Ectodermal cell (in vitro differentiated cells): ENCODE data around the gene NEURL1B. TPM values are rescaled to one million over a fixed set of nuclear protein-coding genes. Genes with fewer than 3 reads are reported as not detected.

Source experiments
- H3K27ac ChIP-seq: 2 replicates; pipeline ENCODE4 v1.7.0; 2013; ENCODE audit warnings: mild to moderate bottlenecking, low read depth, low read length; ENCODE audit not compliant: insufficient read depth, poor library complexity, severe bottlenecking
- H3K27me3 ChIP-seq: 2 replicates; pipeline ENCODE4 v1.7.0; 2013; ENCODE audit warnings: mild to moderate bottlenecking, low read length; ENCODE audit not compliant: insufficient read depth, control insufficient read depth, poor library complexity, severe bottlenecking
- H3K36me3 ChIP-seq: one replicate; pipeline ENCODE4 v1.7.0; 2013; ENCODE audit warnings: low read length; ENCODE audit not compliant: control insufficient read depth, insufficient read depth
- H3K4me1 ChIP-seq: one replicate; pipeline ENCODE4 v1.7.0; 2013; ENCODE audit warnings: low read length; ENCODE audit not compliant: control insufficient read depth, insufficient read depth
- H3K4me3 ChIP-seq: 2 replicates; pipeline ENCODE4 v1.7.0; 2013; ENCODE audit warnings: low read depth, low read length, control low read depth; ENCODE audit not compliant: insufficient read depth
- H3K9me3 ChIP-seq: 2 replicates; pipeline ENCODE4 v1.7.0; 2013; ENCODE audit warnings: mild to moderate bottlenecking, low read length, moderate library complexity; ENCODE audit not compliant: control insufficient read depth
- WGBS, 2 experiments: methylation state at CpG; one replicate each; pipeline ENCODE4 v1.1.7; 2013; ENCODE audit warnings: missing lambda C conversion rate in 2 of 2; 5-methylcytosine and 5-hydroxymethylcytosine counted together
- polyA plus RNA-seq, 4 experiments: library from polyadenylated mRNA; stranded (reverse); fragments of 50-300 nt; gene quantifications; one replicate each; pipeline ENCODE4 v1.2.3, GENCODE V29; 2013

The NEURL1B gene
- polyA plus RNA-seq (2013, experiment 1 of 4) = 9.1 TPM
- 12.3 TPM for polyA plus RNA-seq (2013, experiment 2 of 4)
- polyA plus RNA-seq (2013, experiment 3 of 4) = 9.7 TPM
- polyA plus RNA-seq (2013, experiment 4 of 4) = 11.2 TPM

DNA sequence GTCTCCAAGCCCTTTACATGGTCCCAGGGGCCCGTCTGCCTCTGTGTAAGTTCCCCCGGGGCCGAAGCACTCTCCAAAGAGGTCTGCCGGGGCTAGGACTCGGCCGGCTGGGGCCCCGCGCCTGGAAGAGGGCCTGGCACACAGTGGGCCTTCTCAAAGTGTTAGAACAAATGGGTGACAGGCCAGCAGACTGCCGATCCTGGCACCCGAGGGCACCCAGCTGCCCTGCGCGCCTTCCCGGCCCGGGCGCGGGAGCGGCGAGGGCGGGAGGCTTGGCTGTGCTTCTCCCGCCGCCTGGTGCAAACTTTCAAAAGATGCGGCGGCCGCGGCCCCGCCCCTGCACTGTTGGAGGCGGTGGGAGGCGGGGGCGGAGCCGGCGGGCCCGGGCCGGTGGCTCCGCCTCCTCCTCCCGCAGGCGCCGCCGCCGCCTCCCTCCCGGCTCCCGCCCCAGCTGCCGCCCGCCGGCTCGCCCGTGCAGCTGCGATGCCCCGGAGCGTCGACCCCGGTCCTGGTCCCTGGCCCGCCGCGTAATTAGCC is at the start of gene NEURL1B:
NEURL1B (plus strand) TSS at position 442 of the 537 bp plus-strand sequence. CDS start 144 bp downstream, outside the sequence.
- peak within 1 kb of the TSS; percentile 71 for H3K4me3 ChIP-seq
- H3K36me3 ChIP-seq = no peaks in the 10 kb centered on the region
- no peaks in the 10 kb centered on the region for H3K9me3 ChIP-seq
- peaks cover 16% of the 10 kb centered on the region for H3K27me3 ChIP-seq
- H3K4me1 ChIP-seq = no peaks in the 10 kb centered on the region
- WGBS, 2 experiments = 1% methylated on average over 54 of the region's 54 CpGs
- no peak within 1 kb of the TSS for H3K27ac ChIP-seq

- Histone ChIP-seq H3K4me3 (no peak overlapping the region), H3K27ac (no peak overlapping the region), H3K27me3 (no peaks in the 10 kb centered on the region), H3K9me3 (no peaks in the 10 kb centered on the region), H3K4me1 (no peaks in the 10 kb centered on the region), H3K36me3 (no peaks in the 10 kb centered on the region)
- 93 to 98% methylated on average over 6 of the region's 6 CpGs for WGBS, 2 experiments
Observed at GRCh38 chr5:172591636-172592035, 49.4 kb upstream of the NEURL1B start.

GRCh38 chr5:172592881-172593280 is 48.2 kb upstream of the NEURL1B start:
- Histone ChIP-seq H3K4me3 (no peak overlapping the region), H3K36me3 (no peaks in the 10 kb centered on the region), H3K27ac (no peak overlapping the region), H3K27me3 (no peaks in the 10 kb centered on the region), H3K4me1 (no peaks in the 10 kb centered on the region), H3K9me3 (no peaks in the 10 kb centered on the region)
- 84% methylated on average over 5 of the region's 5 CpGs for WGBS, 2 experiments

- Histone ChIP-seq H3K9me3 (no peaks in the 10 kb centered on the region), H3K4me1 (peaks cover 3% of the 10 kb centered on the region), H3K36me3 (no peaks in the 10 kb centered on the region), H3K27me3 (no peaks in the 10 kb centered on the region), H3K27ac (no peak overlapping the region), H3K4me3 (no peak overlapping the region)
- WGBS, 2 experiments = 93 to 96% methylated on average over 12 of the region's 12 CpGs
Observed at GRCh38 chr5:172593306-172593705, 47.8 kb upstream of the NEURL1B start.

- H3K27ac ChIP-seq = no peak overlapping the region
- WGBS, 2 experiments = 93 to 95% methylated on average over 8 of the region's 8 CpGs
Observed at GRCh38 chr5:172593721-172594235, 47.3 kb upstream of the NEURL1B start.

DNA sequence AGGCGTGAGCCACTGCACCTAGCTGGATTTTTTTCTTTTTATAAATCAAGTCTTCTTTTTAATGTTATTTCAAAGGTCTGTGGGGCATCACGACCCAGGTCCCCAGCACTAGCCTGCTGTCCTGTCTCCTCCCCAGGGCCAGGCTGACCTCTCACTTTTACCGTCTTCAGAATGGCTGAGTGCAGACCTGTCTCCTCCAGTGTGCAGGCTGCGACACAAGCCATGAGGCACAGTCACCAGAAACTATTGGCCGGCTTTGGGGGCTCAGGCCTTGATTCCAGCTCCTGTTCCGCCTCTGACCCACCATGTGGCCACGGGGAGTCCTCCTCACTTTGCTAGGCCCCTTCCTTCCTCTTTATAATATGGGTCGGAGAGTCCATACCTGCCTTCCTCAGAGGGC is 46.6 kb upstream of the NEURL1B start:
- H3K36me3 ChIP-seq = no peaks in the 10 kb centered on the region

More at GRCh38 chr5:172593721-172594235, 47.3 kb upstream of the NEURL1B start:
- Histone ChIP-seq H3K9me3 (no peaks in the 10 kb centered on the region), H3K36me3 (no peaks in the 10 kb centered on the region), H3K4me1 (peaks cover 5% of the 10 kb centered on the region), H3K27me3 (no peaks in the 10 kb centered on the region), H3K4me3 (no peak overlapping the region)

DNA sequence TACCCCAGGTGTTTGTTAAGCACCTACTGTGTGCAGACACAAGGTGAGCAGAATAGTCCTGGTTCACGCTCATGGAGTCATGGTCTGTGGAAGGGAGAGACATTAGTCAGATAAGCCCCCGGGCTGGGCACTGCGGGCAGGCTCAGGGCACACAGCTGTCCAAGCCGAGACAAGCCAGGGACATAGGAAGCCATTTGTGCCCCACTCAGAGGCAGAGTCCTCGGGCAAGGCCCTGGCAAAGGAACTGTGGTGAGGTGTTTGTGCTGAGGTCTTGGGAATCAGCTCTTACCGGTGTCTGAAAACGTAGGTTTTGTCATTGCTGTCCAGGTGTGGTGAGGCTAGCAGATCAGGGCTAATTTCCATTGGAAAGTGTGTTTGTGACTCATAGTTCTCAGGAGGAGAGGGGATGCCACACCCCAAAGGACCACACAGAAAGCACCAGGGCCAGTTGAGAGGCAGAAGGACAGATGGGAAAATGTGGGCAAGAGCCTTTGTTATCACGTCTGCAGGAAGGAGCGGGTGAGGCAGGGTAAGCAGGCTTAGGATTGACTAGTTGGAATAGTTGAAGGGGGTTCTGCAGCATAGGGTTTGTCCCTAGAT is 46.1 kb upstream of the NEURL1B start:
- peaks cover 5% of the 10 kb centered on the region for H3K4me1 ChIP-seq
- 90 to 91% methylated on average over 9 of the region's 9 CpGs for WGBS, 2 experiments

More for the DNA sequence above, 46.6 kb upstream of the NEURL1B start:
- H3K9me3 ChIP-seq = no peaks in the 10 kb centered on the region
- 92 to 94% methylated on average over 8 of the region's 8 CpGs for WGBS, 2 experiments
- H3K27me3 ChIP-seq = no peaks in the 10 kb centered on the region
- H3K4me3 ChIP-seq = no peak overlapping the region
- peaks cover 5% of the 10 kb centered on the region for H3K4me1 ChIP-seq
- H3K27ac ChIP-seq = no peak overlapping the region

DNA sequence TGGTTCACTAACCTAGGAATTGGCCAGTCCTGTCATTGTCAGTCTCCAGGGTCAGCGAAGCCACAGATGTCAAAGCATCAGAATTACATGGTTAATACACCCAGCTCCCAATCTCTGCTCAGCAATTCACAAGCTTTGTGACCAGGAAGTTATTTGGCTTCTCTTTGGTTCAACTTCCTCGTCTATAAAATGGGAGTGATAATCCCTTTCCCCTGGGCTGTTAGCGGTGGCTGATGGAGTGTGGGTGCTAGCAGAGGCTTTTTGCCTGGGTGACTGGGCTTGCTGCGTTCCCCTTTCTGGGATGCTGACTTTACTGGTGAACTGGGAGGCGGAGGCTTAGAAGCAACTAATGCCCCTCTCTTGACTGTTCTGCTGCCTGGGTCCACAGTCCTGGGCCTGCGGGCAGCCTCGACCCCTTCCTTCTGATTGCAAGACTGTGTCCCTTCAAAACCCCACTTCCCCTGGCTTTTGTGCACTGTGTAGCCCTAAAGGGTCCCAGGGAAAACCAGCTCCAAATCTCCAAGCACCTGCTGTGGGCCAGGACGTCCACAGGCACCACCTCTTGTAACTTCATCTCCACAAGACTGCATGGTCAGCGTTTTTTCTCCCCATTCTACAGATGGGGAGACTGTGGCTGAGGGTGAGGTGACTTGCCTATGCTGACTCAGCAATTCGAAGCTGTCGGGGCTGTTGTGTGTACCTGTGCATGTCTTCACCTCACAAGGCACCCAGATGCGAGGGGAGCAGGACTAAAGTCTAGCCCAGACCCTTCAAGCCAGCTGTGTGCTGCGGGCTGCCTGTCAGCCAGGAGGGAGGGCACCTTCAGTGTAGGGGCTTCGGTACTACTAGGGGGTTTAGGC is 45.2 kb upstream of the NEURL1B start:
- Histone ChIP-seq H3K36me3 (no peaks in the 10 kb centered on the region), H3K4me1 (peaks cover 5% of the 10 kb centered on the region), H3K9me3 (no peaks in the 10 kb centered on the region), H3K4me3 (no peak overlapping the region), H3K27ac (no peak overlapping the region), H3K27me3 (no peaks in the 10 kb centered on the region)
- WGBS, 2 experiments = 86% methylated on average over 14 of the region's 14 CpGs

More for the DNA sequence above, 46.1 kb upstream of the NEURL1B start:
- H3K27me3 ChIP-seq = no peaks in the 10 kb centered on the region
- H3K4me3 ChIP-seq = no peak overlapping the region
- H3K9me3 ChIP-seq = no peaks in the 10 kb centered on the region
- no peaks in the 10 kb centered on the region for H3K36me3 ChIP-seq
- no peak overlapping the region for H3K27ac ChIP-seq

- H3K27me3 ChIP-seq = no peaks in the 10 kb centered on the region
- no peaks in the 10 kb centered on the region for H3K36me3 ChIP-seq
- H3K27ac ChIP-seq = no peak overlapping the region
- WGBS, 2 experiments = 81 to 83% methylated on average over 7 of the region's 7 CpGs
- H3K4me1 ChIP-seq = peaks cover 5% of the 10 kb centered on the region
- H3K4me3 ChIP-seq = no peak overlapping the region
- no peaks in the 10 kb centered on the region for H3K9me3 ChIP-seq
Observed at GRCh38 chr5:172596638-172597231, 44.3 kb upstream of the NEURL1B start.
